Glutamatergic neuron (in vitro differentiated cells): ENCODE measurements around the gene ZNF43. TPM values are rescaled to one million over a fixed set of nuclear protein-coding genes. Genes with fewer than 3 reads are reported as not detected.
"Not testable (repeated sequence)": the region's sequence is repeated elsewhere in the genome, so short reads cannot be mapped to it uniquely, and the experiment has no call there.

Source experiments
- DNase-seq: peaks from one replicate; pipeline ENCODE4 v3.0.0; 2022
- H3K27ac Mint-ChIP-seq: one replicate; pipeline ENCODE4 v1.8.0; 2020; ENCODE audit warnings: mild to moderate bottlenecking, mixed read lengths, inconsistent platforms; ENCODE audit not compliant: unreplicated experiment
- H3K27me3 Mint-ChIP-seq: one replicate; pipeline ENCODE4 v1.8.0; 2020; ENCODE audit warnings: mild to moderate bottlenecking, moderate library complexity, mixed read lengths, inconsistent platforms; ENCODE audit not compliant: unreplicated experiment
- H3K36me3 Mint-ChIP-seq: one replicate; pipeline ENCODE4 v1.8.0; 2020; ENCODE audit warnings: mild to moderate bottlenecking, mixed read lengths, inconsistent platforms; ENCODE audit not compliant: unreplicated experiment
- H3K4me1 Mint-ChIP-seq: one replicate; pipeline ENCODE4 v1.8.0; 2020; ENCODE audit warnings: mild to moderate bottlenecking, low read depth, mixed read lengths, inconsistent platforms; ENCODE audit not compliant: unreplicated experiment
- H3K4me3 Mint-ChIP-seq: one replicate; pipeline ENCODE4 v1.8.0; 2020; ENCODE audit warnings: mild to moderate bottlenecking, mixed read lengths, inconsistent platforms; ENCODE audit not compliant: unreplicated experiment
- H3K9me3 Mint-ChIP-seq: one replicate; pipeline ENCODE4 v1.8.0; 2020; ENCODE audit warnings: mild to moderate bottlenecking, moderate library complexity, mixed read lengths, inconsistent platforms; ENCODE audit not compliant: unreplicated experiment
- total RNA-seq: library from RNA; stranded (reverse); fragmentation: NEBNext Ultra II Directional; extraction: Animal tissue kit (Norgen Biotek cat#: 25700); gene quantifications from one replicate; pipeline ENCODE4 v1.2.1, GENCODE V29; 2021; ENCODE audit not compliant: unreplicated experiment
- TF ChIP-seq, protein P1 (sequence below): fragments of 200-600 bp; sonication (generic); IDR thresholded peaks from one replicate; pipeline ENCODE4 v1.5.0; 2021; ENCODE audit not compliant: partially characterized antibody, unreplicated experiment

The ZNF43 gene
- total RNA-seq, 1 donor from 2014 or later = 55.1 TPM

DNA sequence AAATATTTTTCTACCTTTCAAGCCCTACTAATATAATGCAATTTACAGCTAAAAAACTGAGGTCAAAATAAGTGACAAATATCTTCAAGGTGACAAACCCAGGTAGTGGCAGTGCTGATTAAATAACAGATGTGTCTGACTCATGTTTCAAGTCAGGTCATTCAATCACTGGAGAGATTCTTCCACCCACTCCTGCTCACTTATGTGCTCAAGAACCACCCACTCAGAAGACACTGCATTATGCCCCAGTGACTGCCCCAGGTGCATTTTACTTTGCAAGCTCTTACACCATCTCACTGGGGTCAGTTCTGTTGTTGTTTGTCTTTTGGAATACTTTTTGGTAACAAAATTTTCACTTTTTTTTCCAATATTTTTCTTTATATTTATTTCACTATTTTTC lies 70.8 kb downstream of the ZNF43 start:
- DNase-seq = no peak
- Mint-ChIP-seq H3K4me1 (peaks cover 8% of the 10 kb centered on the region), H3K27ac (no peak overlapping the region), H3K9me3 (peaks cover 6% of the 10 kb centered on the region), H3K4me3 (peak overlapping the region; percentile 70), H3K27me3 (peaks cover 6% of the 10 kb centered on the region), H3K36me3 (peaks cover 15% of the 10 kb centered on the region)
- TF ChIP-seq, protein P1, sequence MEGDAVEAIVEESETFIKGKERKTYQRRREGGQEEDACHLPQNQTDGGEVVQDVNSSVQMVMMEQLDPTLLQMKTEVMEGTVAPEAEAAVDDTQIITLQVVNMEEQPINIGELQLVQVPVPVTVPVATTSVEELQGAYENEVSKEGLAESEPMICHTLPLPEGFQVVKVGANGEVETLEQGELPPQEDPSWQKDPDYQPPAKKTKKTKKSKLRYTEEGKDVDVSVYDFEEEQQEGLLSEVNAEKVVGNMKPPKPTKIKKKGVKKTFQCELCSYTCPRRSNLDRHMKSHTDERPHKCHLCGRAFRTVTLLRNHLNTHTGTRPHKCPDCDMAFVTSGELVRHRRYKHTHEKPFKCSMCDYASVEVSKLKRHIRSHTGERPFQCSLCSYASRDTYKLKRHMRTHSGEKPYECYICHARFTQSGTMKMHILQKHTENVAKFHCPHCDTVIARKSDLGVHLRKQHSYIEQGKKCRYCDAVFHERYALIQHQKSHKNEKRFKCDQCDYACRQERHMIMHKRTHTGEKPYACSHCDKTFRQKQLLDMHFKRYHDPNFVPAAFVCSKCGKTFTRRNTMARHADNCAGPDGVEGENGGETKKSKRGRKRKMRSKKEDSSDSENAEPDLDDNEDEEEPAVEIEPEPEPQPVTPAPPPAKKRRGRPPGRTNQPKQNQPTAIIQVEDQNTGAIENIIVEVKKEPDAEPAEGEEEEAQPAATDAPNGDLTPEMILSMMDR = no peak

DNA sequence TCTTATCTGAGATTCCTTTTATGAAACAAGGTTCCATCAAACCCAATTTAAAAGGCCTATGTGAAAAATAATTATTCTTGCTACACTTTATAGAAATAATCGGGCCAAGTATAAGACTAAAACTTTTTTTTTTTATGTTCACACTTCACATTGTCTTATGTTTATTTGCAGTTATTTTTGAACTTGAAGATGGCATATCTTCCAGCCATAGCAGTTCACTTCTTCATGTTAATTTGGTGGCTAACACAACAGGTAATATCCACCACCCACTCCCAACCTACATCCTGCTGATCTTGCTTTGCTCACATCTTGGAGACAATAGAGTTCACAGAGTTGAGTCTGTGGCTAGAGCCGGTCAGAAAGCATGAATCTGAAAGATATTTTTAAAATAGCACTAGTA lies 74.4 kb downstream of the ZNF43 start:
- H3K4me1 Mint-ChIP-seq, H3K27ac Mint-ChIP-seq, DNase-seq, H3K4me3 Mint-ChIP-seq, H3K9me3 Mint-ChIP-seq, H3K27me3 Mint-ChIP-seq: not testable (repeated sequence)
- H3K36me3 Mint-ChIP-seq = peaks cover 25% of the 10 kb centered on the region

DNA sequence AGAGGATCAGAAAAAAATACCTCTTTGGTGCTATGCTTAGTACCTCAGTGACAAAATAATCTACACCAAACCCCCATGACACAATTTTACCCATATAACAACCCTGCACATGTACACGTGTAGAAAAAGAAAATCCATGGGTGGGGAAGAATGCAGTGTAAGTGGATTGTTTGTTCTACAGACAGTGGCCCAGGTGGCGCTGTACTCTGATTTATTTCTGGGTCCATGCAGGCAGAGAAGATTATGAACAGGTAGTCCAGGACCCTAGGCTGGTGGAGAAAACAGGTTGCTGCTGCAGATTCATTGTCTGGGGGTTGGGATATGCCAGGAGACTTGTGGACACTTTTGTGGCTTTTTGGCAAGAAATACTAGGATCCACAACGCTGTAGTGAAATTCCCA lies 77.7 kb downstream of the ZNF43 start:
- Mint-ChIP-seq H3K9me3 (no peaks in the 10 kb centered on the region), H3K4me1 (no peaks in the 10 kb centered on the region), H3K27me3 (no peaks in the 10 kb centered on the region), H3K27ac (no peak overlapping the region), H3K36me3 (peaks cover 36% of the 10 kb centered on the region), H3K4me3 (no peak overlapping the region)
- DNase-seq = no peak
- TF ChIP-seq, protein P1 = no peak

DNA sequence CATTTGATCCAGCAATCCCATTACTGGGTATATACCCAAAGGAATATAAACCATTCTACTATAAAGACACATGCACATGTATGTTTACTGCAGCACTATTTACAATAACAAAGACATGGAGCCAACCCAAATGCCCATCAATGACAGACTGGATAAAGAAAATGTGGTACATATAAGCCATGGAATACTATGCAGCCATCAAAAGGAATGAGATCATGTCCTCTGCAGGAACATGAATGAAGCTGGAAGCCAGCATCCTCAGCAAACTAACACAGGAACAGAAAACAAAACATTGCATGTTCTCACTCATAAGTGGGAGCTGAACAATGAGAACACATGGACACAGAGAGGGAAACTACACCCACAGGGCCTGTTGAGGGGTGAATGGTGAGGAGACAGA lies 80.4 kb downstream of the ZNF43 start:
- not testable (repeated sequence) for H3K27me3 Mint-ChIP-seq, H3K9me3 Mint-ChIP-seq, H3K4me1 Mint-ChIP-seq, H3K4me3 Mint-ChIP-seq, DNase-seq
- H3K36me3 Mint-ChIP-seq = peaks cover 26% of the 10 kb centered on the region
- peak overlapping the region; percentile 17 for H3K27ac Mint-ChIP-seq

Other genes with a start within 250 kb of the ZNF43 start
- gene ZNF100, start 68.6 kb downstream of the ZNF43 start, total RNA-seq = 29.0 TPM
- not detected for gene ZNF208, start 174.8 kb upstream of the ZNF43 start, total RNA-seq
- gene ZNF257, start 216.3 kb upstream of the ZNF43 start, total RNA-seq = not detected